Measurements from ENCODE around the gene KCNA3.

The KCNA3 gene

DNA sequence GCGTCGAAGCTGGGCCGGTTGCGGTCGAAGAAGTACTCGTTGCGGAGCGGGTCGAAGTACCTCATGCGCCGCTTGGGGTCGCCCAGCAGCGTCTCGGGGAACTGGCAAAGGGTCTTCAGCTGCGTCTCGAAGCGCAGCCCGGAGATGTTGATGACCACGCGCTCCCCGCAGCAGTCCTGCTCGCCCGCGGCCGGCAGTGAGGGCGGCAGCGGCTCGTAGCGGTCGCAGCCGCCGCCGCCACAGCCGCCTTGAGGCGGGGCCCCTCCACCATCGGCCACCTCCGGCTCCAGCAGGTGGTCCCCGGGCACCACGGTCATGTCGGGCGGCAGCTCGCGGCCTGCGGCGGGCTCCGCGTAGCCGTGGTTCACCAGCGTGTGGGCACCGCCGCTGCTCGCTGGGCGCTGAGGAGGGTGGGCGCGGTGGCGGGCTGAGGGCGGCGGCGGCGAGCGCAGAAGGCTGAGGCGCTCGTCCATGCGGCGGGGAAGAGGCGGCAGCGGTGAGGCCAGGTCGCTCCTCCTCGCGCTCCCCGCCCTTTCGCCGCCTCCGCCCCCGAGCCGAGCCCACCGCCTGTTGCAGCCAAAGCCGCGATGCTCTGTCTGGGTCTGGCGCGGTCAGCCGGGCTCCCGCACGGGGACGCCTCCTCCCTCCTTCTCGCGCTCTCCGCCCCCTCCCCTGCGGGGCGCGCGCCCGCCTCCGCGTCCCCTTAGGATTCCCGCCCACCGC, at the start of gene KCNA3:
TSS of gene KCNA3 (minus strand) at position 604 of the 723 bp plus-strand sequence. CDS start at position 473, 131 bp downstream.
- no peak for DNase-seq (ENCODE audit: low read depth in 1 of 2, low spot score in 1 of 2)
- in situ Hi-C loops (cut with HindIII; ENCODE audit: low pct_unique_long_range_greater_than_20kb, low sequenced_read_pairs) = no loop called here
- no peak for TF ChIP-seq JUND (IDR thresholded peaks at IDR 0.05; ENCODE audit: low read depth)

DNA sequence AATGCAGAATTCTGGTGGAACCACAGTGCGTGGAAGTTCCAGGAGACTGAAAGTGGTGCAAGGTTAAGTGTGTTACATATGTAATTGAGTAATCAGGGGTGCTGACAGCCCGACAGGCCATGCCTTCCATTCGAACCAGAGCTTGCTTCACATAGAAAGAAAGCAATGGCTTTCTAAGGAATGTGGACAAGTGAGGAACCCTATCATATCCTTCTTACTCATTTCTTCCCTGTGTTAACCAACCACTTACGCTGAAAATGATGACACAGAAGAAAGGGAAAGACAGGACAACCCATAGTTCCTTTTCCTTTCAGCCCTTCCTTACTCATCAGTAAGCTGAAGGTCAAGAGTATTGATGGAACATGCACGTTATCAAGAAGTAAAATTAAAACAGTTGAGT, 48.1 kb upstream of the KCNA3 start:
- DNase-seq (ENCODE audit: low read depth in 1 of 2, low spot score in 1 of 2) = no peak
- in situ Hi-C loops (cut with HindIII; ENCODE audit: low pct_unique_long_range_greater_than_20kb, low sequenced_read_pairs) = no loop called here
- no peak for TF ChIP-seq JUND (IDR thresholded peaks at IDR 0.05; ENCODE audit: low read depth)

DNA sequence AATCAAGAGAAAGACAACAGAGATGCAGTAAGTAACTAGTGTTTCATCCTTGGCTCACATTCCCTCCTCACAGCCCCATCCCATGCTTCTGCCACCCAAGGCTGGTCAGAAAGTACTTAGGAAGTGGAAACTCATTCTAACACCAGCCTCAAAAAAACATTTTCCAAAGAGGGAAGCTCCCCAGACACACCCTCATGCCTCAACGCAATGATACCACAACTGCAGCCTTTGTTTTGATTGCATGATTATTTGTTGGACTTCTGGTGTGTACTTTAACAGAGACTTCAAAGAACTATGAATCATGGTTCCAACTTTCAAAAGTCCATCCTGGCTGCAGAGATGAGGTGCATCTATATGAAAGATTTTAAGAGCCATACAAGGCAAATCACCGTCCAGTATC, 45.2 kb upstream of the KCNA3 start:
- DNase-seq (ENCODE audit: low read depth in 1 of 2, low spot score in 1 of 2) = no peak
- no peak for TF ChIP-seq JUND (IDR thresholded peaks at IDR 0.05; ENCODE audit: low read depth)
- in situ Hi-C loops (cut with HindIII; ENCODE audit: low pct_unique_long_range_greater_than_20kb, low sequenced_read_pairs) = no loop called here

DNA sequence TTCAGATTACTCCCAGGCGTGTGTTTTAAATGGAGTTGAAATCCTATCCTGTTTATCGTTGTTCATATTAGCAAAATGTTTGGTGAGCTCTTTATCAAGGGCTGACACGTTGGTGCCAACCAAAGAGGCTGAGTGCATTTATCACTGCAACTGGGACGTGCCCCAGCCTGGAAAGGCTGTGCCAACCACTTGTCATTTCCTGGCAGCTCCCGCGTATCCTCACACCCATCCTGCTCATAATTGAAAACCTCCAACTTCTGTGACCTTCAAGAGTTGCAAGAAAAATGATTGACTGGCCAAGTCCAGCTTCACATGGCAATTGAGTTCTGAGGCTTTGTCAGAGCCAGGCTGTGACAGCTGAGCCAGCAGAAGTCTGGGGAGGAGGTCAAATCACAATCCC, 43.7 kb upstream of the KCNA3 start:
- TF ChIP-seq JUND (IDR thresholded peaks at IDR 0.05; ENCODE audit: low read depth) = no peak
- in situ Hi-C loops (cut with HindIII; ENCODE audit: low pct_unique_long_range_greater_than_20kb, low sequenced_read_pairs) = no loop called here
- DNase-seq (ENCODE audit: low read depth in 1 of 2, low spot score in 1 of 2) = no peak

DNA sequence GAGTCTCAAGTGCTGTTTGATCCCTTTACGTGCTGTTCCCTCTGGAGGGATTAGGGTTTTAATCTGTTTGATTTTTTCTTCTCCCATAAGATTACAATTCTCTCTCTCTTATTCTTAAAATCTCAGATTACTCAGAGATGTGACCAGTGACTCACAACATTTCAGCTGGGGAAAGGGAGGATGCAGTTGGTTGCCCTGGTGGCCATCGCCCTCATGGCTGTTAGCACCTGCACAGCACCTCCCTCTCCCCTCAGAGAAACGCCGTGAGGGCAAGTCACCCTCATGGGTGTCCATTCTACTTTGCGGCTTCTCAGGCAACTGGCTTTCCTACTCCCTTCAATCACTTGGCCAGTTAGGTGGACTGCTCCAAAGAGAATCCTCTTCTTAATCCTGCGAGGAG, 42.4 kb upstream of the KCNA3 start:
- in situ Hi-C loops (cut with HindIII; ENCODE audit: low pct_unique_long_range_greater_than_20kb, low sequenced_read_pairs) = no loop called here
- no peak for TF ChIP-seq JUND (IDR thresholded peaks at IDR 0.05; ENCODE audit: low read depth)
- DNase-seq (ENCODE audit: low read depth in 1 of 2, low spot score in 1 of 2) = no peak

DNA sequence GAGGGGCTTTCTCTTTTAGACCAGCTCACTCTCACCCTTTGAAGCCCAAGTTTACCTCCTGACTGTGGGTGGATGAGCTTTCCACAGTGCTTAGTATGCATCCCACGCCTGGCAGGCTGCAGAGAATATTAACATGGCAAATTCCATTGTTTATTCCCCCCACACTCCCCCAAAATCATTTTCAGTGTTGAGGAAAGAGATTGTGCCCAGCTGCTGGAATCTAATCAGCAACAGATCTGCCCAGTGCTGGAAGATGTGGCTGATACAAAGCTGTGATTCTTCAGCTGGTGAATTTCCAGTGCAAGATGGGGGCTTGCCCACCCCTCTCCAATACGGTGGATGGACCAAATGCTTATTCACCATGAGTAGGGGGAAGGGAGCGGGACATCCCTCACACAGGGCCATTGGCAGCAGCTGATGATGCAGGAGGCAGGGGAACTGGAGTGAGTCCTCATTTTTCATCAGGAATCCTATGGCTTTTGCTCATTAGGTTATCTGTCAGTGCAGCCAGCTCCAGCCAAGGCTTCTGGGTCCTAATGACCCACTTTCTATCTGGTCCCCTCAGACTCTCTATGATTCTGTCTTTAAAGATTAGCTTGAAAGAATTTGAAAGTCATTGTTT, 39.7 kb upstream of the KCNA3 start:
- no peak for DNase-seq (ENCODE audit: low read depth in 1 of 2, low spot score in 1 of 2)
- TF ChIP-seq JUND (IDR thresholded peaks at IDR 0.05; ENCODE audit: low read depth) = no peak
- in situ Hi-C loops (cut with HindIII; ENCODE audit: low pct_unique_long_range_greater_than_20kb, low sequenced_read_pairs) = no loop called here

DNA sequence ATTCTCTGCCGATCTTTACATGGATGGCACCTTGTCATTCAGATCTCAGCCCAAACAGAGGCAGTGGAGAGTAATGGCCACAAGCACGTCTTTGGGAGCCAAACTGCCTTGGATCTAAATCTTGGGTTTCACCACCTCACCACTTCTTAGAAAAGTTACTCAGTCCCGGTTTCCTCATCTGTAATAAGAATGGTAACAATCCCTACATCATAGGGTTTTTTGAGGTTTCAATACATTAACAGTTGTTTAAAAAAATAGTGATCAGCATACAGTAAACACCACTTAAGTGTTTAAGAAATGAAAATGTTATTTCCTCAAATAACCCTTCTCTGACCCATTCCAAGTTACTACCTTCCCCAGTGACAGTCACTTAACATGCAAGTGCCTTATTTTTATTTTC, 38.5 kb upstream of the KCNA3 start:
- TF ChIP-seq JUND (IDR thresholded peaks at IDR 0.05; ENCODE audit: low read depth) = no peak
- in situ Hi-C loops (cut with HindIII; ENCODE audit: low pct_unique_long_range_greater_than_20kb, low sequenced_read_pairs) = no loop called here
- peak in 1 of 2 experiments; percentile 37 for DNase-seq (ENCODE audit: low read depth in 1 of 2, low spot score in 1 of 2)

DNA sequence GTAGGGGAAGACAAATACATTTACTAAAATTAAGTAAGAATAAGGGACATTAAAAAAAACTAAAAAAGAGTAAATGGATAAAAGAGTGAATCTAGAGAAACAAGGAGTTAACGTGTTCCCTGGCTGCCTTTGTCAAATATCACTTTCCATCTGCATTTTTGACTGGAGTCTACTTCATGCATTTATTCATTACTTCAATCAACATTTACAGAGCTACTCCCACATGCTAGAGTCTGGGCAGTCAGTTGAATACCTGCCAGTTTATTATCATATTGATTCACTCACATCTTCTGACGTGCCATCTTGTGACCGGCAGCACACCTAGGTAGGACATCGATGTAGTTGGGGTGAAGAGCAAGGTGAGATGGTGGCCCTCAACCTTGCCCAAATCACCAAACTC, 35.6 kb upstream of the KCNA3 start:
- no peak for TF ChIP-seq JUND (IDR thresholded peaks at IDR 0.05; ENCODE audit: low read depth)
- no peak for DNase-seq (ENCODE audit: low read depth in 1 of 2, low spot score in 1 of 2)
- in situ Hi-C loops (cut with HindIII; ENCODE audit: low pct_unique_long_range_greater_than_20kb, low sequenced_read_pairs) = no loop called here

DNA sequence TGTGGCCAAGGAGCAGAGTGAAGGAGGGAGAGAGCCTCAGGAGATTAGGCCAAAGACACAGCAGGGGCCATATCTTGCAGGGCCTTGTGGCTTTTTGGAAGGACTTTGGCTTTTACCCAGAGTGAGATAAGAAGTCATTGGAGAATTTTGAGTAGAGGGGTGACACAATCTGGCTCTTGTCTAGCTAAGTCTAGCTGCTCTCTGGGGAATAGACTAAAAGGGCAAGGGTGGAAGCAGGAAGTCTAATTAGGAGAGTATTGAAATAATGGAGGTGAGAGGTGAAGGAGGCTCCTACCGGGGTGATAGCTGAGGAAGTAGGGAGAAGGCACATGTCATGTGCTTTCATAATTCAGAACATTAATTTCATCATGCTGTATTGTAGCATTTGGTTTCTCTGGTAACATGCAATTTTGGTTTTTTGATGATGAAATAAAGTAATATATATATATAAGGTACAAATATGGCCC, 34.3 kb upstream of the KCNA3 start:
- DNase-seq (ENCODE audit: low read depth in 1 of 2, low spot score in 1 of 2) = no peak
- in situ Hi-C loops (cut with HindIII; ENCODE audit: low pct_unique_long_range_greater_than_20kb, low sequenced_read_pairs) = no loop called here

DNA sequence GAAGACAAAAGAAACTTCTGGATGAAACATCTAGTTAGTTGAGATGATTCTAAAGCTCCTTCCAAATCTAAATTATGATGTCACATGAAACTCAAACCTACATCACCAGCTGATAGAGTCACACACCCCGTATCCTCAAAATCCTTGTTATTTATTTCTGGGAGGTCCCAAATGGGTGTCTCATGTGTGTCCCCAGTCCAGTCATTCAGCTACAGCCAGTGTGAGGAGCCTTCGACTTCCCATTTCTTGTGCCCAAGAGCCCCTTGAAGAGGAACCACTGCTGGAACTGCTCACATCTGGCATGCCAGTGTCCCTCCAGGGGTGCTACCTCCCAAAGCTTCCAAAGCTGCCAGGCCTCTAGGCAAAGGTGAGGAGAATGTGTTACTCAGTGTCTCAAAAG, 32.5 kb upstream of the KCNA3 start:
- TF ChIP-seq JUND (IDR thresholded peaks at IDR 0.05; ENCODE audit: low read depth) = no peak
- in situ Hi-C loops (cut with HindIII; ENCODE audit: low pct_unique_long_range_greater_than_20kb, low sequenced_read_pairs) = no loop called here
- DNase-seq (ENCODE audit: low read depth in 1 of 2, low spot score in 1 of 2) = no peak

More for the DNA sequence above, 34.3 kb upstream of the KCNA3 start:
- TF ChIP-seq JUND (IDR thresholded peaks at IDR 0.05; ENCODE audit: low read depth) = no peak

DNA sequence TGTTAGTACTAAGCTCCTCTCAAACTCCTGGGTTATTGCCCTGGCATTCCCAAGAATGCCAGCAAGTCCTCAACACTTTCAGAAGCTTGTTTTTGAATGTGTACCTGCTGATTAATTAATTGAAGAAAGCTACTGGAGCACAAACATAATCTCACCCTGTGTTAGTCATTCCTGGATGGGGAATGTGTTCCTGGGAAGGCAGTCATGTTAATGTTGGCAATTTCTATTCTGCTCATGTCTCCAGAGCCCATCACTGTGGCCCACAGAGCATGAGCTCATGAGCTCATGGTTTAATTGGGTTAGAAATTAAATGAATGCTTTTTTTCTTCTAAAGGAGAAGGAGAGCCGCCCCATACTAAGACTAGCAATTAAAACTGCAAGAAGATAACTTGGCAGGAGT, 31.9 kb upstream of the KCNA3 start:
- DNase-seq (ENCODE audit: low read depth in 1 of 2, low spot score in 1 of 2) = no peak
- no peak for TF ChIP-seq JUND (IDR thresholded peaks at IDR 0.05; ENCODE audit: low read depth)
- in situ Hi-C loops (cut with HindIII; ENCODE audit: low pct_unique_long_range_greater_than_20kb, low sequenced_read_pairs) = no loop called here

DNA sequence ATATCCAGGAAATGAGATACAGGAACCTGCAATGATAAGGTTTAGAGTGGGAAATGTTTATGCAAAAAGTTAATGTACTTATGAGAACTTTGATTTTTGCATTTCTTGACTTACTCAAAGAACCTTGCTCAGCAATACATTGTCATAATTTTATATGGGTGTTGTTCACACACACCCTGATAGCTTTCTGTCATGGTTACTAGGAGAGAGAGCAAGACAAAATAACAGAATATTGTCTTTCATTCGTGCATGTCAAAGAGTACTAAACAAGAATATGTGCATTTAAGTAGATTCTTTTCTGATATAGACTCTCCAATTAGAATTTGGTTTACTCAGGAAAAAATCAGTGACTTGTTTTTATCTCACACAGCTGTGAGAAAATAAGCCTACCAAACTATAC, 27.5 kb upstream of the KCNA3 start:
- no peak for DNase-seq (ENCODE audit: low read depth in 1 of 2, low spot score in 1 of 2)
- no peak for TF ChIP-seq JUND (IDR thresholded peaks at IDR 0.05; ENCODE audit: low read depth)
- in situ Hi-C loops (cut with HindIII; ENCODE audit: low pct_unique_long_range_greater_than_20kb, low sequenced_read_pairs) = no loop called here

DNA sequence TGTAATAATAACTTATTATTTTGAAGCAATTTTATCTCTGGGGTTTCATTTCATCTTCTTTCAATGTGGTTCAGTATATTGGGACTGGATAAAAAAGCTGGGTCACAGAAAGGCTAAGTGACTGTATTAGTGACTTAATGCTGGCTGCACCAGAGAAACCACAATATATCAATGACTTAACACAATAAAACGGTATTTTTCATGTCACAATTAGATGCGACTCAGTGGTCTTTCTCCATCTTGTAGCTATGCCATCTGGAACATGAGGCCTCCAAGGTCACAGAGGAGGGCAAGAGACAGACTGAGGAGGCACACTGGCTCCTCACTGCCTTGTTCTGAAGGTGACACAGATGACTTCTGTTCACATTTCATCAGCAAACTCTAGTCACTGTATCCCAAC, 26.0 kb upstream of the KCNA3 start:
- no peak for TF ChIP-seq JUND (IDR thresholded peaks at IDR 0.05; ENCODE audit: low read depth)
- no peak for DNase-seq (ENCODE audit: low read depth in 1 of 2, low spot score in 1 of 2)
- in situ Hi-C loops (cut with HindIII; ENCODE audit: low pct_unique_long_range_greater_than_20kb, low sequenced_read_pairs) = no loop called here
